Muscle layer of duodenum (tissue), 2 donors: ENCODE measurements around the gene DNAJC30.
A peak's percentile ranks its signal among the peaks of the same experiment; 100 is the strongest.

Experiments used
- H3K27ac ChIP-seq: one replicate; pipeline ENCODE4 v1.7.0; 2013; ENCODE audit warnings: mild to moderate bottlenecking, low read length
- H3K27me3 ChIP-seq: one replicate; pipeline ENCODE4 v1.7.0; 2013; ENCODE audit warnings: low read depth, mild to moderate bottlenecking, control low read depth, low read length
- H3K36me3 ChIP-seq, 2 donors: one replicate each; pipeline ENCODE4 v1.7.0; 2013; ENCODE audit warnings: low read length in 2 of 2, control low read depth in 1 of 2, mild to moderate bottlenecking in 1 of 2; ENCODE audit not compliant: insufficient read depth in 2 of 2, control insufficient read depth in 1 of 2
- H3K4me1 ChIP-seq, 2 donors: one replicate each; pipeline ENCODE4 v1.7.0; 2013; ENCODE audit warnings: low read length in 2 of 2, mild to moderate bottlenecking in 2 of 2, control low read depth in 1 of 2, moderate library complexity in 1 of 2; ENCODE audit not compliant: insufficient read depth in 2 of 2, control insufficient read depth in 1 of 2
- H3K4me3 ChIP-seq, 2 donors: one replicate each; pipeline ENCODE4 v1.7.0; 2013; ENCODE audit warnings: low read length in 2 of 2, low read depth in 1 of 2, mild to moderate bottlenecking in 1 of 2
- H3K9me3 ChIP-seq, 2 donors: one replicate each; pipeline ENCODE4 v1.7.0; 2013; ENCODE audit warnings: low read length in 2 of 2, control low read depth in 1 of 2, mild to moderate bottlenecking in 1 of 2; ENCODE audit not compliant: control insufficient read depth in 1 of 2
- donor health status: healthy.

Gene DNAJC30

DNA sequence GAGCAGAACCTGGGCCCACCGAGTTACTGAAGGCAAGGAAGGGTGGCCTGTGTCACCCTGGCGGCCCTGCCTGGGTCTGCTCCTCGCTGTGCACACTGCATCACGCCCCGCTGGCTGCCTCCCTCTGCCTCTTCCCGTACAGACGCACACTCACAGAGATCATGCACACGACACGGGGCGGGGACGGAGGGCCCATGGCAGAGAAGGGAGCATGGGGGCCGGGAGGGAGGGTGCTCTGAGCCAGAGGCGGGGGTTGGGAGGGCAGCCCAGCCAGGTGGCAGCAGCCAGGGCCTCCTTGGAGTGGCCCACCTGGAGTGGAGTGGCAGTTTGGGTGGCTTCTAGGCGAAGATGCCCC, 16.8 kb upstream of the DNAJC30 start:
- Histone ChIP-seq H3K9me3 (no peaks in the 10 kb centered on the region), H3K4me1 (peaks cover 0 to 11% of the 10 kb centered on the region in 2 donors), H3K27ac (no peak overlapping the region), H3K27me3 (no peaks in the 10 kb centered on the region), H3K4me3 (no peak overlapping the region), H3K36me3 (peaks cover 27 to 59% of the 10 kb centered on the region in 2 donors)

DNA sequence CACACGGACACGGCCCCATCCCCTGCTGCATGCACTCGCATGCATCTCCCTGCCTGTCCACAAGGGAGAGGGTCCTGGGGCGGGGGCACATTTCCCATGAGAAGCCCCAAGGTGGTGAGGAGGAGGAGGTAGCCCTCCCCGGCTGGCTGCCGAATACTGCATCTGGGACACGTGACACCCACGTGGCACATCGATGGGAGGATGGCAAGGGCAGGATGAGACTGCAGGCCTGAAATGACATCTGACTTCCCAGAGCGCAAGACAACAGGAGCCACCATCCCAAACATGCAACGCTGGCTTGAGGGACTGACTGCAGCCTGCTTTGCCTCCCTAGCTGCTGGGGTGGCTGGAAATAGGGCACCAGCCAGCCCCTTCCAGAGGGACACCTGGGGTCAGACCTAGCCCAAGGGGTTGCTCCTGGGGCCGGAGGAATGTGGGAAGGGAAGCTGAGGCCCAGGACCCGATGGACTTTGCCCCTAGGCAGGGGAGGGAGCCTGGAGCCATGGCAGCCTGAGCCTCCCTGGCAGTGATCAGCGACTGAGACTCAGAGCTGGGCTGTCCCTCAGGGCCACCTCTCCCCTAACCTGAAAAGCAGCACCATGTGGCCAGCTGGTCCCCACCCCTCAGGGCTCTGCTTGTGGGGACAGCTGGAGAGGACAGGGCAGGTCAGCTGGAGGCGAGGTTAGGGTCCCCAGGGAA, 16.3 kb upstream of the DNAJC30 start:
- Histone ChIP-seq H3K9me3 (no peaks in the 10 kb centered on the region), H3K4me1 (peaks cover 0 to 6% of the 10 kb centered on the region in 2 donors), H3K4me3 (no peak overlapping the region), H3K36me3 (peaks cover 31 to 64% of the 10 kb centered on the region in 2 donors), H3K27ac (no peak overlapping the region), H3K27me3 (no peaks in the 10 kb centered on the region)

DNA sequence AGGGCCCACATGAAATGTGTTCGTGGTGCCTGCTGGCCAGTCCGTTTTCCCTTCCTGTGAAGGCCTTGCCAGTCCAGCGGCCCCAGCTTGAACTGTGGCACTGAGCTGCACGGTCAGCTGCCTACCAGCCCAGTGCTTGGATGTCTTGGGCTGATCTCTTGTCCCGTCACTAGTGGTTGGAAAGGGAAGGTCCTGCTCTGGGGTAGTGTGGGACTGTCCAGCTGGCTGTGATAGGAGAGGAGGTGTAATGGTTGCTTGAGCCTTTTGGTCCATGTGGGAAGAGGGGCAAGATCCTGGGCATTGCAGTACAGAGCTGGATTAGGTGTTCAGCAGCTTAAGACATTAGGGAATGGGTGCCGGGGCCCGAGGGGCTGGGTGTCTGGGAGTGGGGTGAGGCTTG, 15.2 kb upstream of the DNAJC30 start:
- no peaks in the 10 kb centered on the region for H3K27me3 ChIP-seq
- H3K27ac ChIP-seq = no peak overlapping the region
- H3K9me3 ChIP-seq = no peaks in the 10 kb centered on the region
- H3K36me3 ChIP-seq = peaks cover 42 to 75% of the 10 kb centered on the region in 2 donors
- no peaks in the 10 kb centered on the region for H3K4me1 ChIP-seq
- no peak overlapping the region for H3K4me3 ChIP-seq

DNA sequence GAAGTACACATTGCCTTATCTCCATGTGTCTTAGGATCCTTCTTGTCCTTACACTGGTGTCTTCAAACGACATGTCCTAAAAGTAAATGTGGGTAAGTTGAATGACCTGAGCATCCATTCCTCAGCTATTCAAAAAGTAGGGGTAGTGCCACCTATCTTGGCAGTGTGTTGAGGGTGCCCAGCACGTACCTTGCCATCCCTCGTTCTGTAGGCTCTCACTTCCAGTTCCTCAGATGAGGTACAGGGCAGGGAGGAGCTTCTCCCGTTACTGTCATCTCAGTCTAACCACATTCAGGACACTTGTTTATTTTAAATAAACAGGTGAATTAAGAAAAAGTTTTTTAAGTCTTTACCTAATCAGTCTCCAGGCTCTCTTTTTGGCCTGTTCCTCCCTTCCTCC, 13.1 kb upstream of the DNAJC30 start:
- no peak overlapping the region for H3K4me3 ChIP-seq
- no peaks in the 10 kb centered on the region for H3K27me3 ChIP-seq
- no peaks in the 10 kb centered on the region for H3K9me3 ChIP-seq
- no peaks in the 10 kb centered on the region for H3K4me1 ChIP-seq
- peaks cover 51 to 96% of the 10 kb centered on the region in 2 donors for H3K36me3 ChIP-seq
- no peak overlapping the region for H3K27ac ChIP-seq

DNA sequence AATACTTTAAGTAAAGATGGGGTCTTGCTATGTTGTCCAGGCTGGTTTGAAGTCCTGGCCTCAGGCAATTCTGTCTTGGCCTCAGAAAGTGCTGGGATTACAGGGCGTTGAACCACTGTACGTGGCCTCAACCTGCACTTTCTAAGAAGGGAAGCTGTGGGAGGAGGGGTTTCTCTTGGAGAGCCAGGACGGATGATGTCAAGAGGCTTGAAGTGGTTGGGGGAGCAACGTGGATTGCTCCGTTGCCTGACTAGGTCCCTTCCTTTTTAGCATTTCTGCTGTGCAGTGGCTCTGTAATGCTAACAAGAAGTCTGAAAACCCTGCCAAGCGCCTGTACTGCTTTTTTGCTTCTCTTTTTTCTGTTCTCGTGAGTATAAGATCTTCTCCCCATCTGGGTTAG, 7.4 kb upstream of the DNAJC30 start:
- no peaks in the 10 kb centered on the region for H3K27me3 ChIP-seq
- H3K27ac ChIP-seq = no peak overlapping the region
- peaks cover 48 to 77% of the 10 kb centered on the region in 2 donors for H3K36me3 ChIP-seq
- no peak overlapping the region for H3K4me3 ChIP-seq
- H3K9me3 ChIP-seq = no peaks in the 10 kb centered on the region
- no peaks in the 10 kb centered on the region for H3K4me1 ChIP-seq

DNA sequence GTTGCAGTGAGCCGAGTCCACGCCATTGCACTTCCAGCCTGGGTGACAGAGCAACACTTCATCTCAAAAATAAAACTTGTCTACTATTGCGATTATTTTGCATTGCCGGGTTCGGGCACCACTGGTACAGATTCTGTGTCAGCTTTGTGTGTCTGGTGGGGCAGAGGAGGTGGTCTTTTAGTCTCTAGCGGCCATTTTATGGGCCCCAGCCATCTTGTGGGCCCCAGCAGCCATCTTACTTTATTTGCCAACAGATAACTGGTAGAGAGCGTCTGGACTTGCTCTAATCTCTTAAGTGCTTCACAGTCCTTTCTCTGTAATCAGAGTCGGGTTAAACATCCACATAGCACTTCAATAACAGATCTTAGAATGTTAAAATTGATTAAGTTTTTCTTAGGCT, 5.0 kb upstream of the DNAJC30 start:
- Histone ChIP-seq H3K9me3 (no peaks in the 10 kb centered on the region), H3K27ac (no peak overlapping the region), H3K4me3 (no peak overlapping the region), H3K27me3 (no peaks in the 10 kb centered on the region), H3K4me1 (peaks cover 0 to 6% of the 10 kb centered on the region in 2 donors), H3K36me3 (peaks cover 30 to 54% of the 10 kb centered on the region in 2 donors)

DNA sequence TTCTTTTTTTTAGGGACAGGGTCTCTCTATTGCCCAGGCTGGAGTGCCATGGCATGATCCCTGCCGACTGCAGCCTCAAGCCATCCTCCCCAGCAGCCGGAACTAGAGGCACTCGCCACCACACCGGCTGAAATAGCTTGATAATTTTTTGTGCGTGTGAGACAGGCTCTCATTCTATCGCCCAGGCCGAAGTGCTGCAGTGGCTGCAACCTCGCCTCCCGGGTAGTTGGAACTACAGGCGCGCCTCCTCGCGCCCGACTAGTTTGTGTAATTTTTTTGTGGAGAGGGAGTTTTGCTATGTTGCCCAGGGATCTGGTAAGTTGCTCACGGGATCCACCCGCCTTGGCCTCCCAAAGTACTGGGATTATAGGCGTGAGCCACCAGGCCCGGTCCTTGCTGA, 2.1 kb upstream of the DNAJC30 start:
- H3K36me3 ChIP-seq = peaks cover 17 to 25% of the 10 kb centered on the region in 2 donors
- H3K4me1 ChIP-seq = peaks cover 10 to 30% of the 10 kb centered on the region in 2 donors
- no peaks in the 10 kb centered on the region for H3K27me3 ChIP-seq
- H3K27ac ChIP-seq = no peak overlapping the region
- no peaks in the 10 kb centered on the region for H3K9me3 ChIP-seq
- no peak overlapping the region for H3K4me3 ChIP-seq

DNA sequence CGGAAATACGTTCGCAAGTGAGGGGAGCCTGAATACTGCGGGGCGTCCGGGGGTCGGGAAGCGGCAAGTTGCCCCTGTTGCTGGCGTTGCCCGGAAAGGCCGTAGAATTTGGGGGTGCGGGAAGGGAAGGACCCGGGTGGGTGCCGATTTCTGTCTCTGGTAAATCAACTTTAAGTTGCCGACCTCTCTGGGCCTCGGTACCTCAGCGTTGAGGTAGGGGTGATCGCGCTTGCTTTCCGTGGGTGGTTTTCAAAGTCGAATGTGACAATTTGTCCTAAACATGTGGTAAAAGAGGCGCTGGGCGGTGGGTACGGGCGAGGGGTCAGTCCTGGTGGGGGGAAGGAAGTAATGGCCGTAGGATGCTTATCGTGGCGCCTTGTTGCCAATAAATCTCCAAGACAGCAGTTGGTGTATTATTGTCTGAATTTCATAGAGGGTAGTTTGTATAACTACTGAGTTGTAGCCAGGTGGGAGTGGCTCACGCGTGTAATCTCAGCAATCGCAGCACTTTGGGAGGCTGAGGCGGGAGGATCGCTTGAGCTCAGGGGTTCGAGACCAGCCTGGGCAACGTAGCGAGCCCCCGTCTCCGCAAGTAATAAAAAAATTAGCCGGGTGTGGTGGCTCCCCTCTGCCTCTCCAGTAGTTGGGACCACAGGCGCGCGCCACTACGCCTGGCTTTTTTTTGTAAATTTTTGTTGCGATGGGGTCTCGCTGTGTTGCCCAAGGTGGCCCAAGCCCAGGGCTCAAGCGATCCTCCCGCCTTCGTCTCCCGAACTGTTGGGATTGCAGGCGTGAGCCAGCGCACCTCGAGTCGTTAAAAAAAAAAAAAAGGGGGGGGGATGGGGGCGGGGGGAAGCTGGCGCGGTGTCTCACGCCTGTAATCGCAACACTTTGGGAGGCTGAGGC, 788 bp upstream of the DNAJC30 start:
- H3K9me3 ChIP-seq = no peaks in the 10 kb centered on the region
- H3K27ac ChIP-seq = peak overlapping the region; percentile 71
- peaks cover 10 to 35% of the 10 kb centered on the region in 2 donors for H3K4me1 ChIP-seq

DNA sequence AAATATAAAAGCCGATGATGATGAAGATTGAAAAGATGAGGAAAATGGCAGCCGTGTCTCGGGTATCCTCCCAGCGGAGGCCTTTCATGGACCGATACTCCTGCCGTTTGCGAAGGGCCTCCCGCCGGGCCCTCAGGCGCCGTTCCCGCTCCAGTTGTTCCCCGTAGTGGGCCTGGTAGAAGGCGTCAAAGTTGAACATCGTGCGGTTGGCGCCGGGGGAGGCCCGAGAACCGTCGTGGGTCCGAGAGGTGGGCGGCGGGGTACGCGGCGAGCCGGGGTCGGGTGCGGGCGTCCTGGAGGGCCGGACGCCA, 553 bp downstream of the DNAJC30 start:
- H3K4me3 ChIP-seq = peak overlapping the region; percentile 93 to 97
- H3K27ac ChIP-seq = peak overlapping the region; percentile 84
- peaks cover 4 to 32% of the 10 kb centered on the region in 2 donors for H3K36me3 ChIP-seq
- peaks cover 10 to 35% of the 10 kb centered on the region in 2 donors for H3K4me1 ChIP-seq
- no peaks in the 10 kb centered on the region for H3K9me3 ChIP-seq
- H3K27me3 ChIP-seq = no peaks in the 10 kb centered on the region

More for the DNA sequence above, 788 bp upstream of the DNAJC30 start:
- Histone ChIP-seq H3K36me3 (peaks cover 12 to 27% of the 10 kb centered on the region in 2 donors), H3K4me3 (peak overlapping the region; percentile 93 to 97), H3K27me3 (no peaks in the 10 kb centered on the region)

DNA sequence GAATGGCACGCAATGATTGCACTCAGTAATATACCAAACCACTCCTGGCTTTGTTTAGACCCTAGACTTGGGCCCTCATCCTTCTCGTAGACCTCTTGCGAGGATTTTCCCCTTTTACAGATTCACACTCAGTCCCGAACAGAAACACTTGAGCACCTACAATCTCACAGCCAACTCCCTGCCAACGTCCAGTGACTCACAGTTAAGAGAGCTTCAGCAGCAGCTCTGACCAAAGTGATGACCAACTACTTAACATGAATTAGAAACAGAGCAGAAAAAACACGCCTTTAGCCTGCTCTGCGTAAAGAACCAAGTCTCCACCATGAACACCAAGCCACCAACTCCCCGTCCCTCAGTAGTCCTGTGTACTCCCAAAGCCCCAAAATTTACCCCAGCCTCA, 2.2 kb downstream of the DNAJC30 start:
- Histone ChIP-seq H3K36me3 (peaks cover 0 to 20% of the 10 kb centered on the region in 2 donors), H3K27me3 (no peaks in the 10 kb centered on the region), H3K9me3 (no peaks in the 10 kb centered on the region), H3K27ac (no peak overlapping the region), H3K4me1 (peaks cover 10 to 35% of the 10 kb centered on the region in 2 donors), H3K4me3 (peak overlapping the region in 1 of 2 donors; percentile 97)

DNA sequence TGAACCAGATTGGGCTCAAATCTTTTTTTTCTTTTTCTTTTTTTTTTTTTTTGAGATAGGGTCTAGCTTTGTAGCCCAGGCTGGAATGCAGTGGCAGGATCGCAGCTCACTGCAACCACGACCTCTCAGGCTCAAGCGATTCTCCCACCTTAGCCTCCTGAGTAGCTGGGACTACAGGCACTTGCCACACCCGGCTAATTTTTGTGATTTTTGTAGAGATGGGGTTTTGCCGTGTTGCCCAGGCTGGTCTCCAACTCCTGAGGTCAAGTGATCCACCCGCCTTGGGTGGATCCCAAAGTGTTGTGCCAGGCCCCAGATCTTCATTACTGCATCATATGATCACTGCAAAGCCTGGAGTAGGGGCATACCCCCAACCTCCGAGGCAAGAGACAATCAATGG, 2.8 kb downstream of the DNAJC30 start:
- Histone ChIP-seq H3K4me1 (peaks cover 10 to 35% of the 10 kb centered on the region in 2 donors), H3K27me3 (no peaks in the 10 kb centered on the region), H3K36me3 (peaks cover 0 to 20% of the 10 kb centered on the region in 2 donors), H3K27ac (no peak overlapping the region), H3K4me3 (no peak overlapping the region), H3K9me3 (no peaks in the 10 kb centered on the region)
